Left lung (tissue), 10 donors: ENCODE results near the gene TRAF6. TPM values are rescaled to one million over a fixed set of nuclear protein-coding genes. Genes with fewer than 3 reads are reported as not detected.

ENCODE experiments used
- ATAC-seq: fragments of 200-7000 bp; cut with Tn5 transposase; one replicate; pipeline ENCODE4 v1.9.1; 2020; ENCODE audit warnings: moderate library complexity
- DNase-seq, 4 donors: peaks; one replicate each; pipeline ENCODE4 v3.0.0-alpha.2; 2013 to 2020
- H3K27ac ChIP-seq, 2 donors: fragments of 200-600 bp; sonication (generic) in 1 of 2; one replicate each; pipeline versions ENCODE4 v1.5.0 to v1.8.0; 2020 to 2021
- H3K27me3 ChIP-seq, 2 donors: fragments of 200-600 bp; sonication (generic) in 1 of 2; one replicate each; pipeline versions ENCODE4 v1.5.0 to v1.8.0; 2020 to 2021
- H3K36me3 ChIP-seq, 2 donors: fragments of 200-600 bp; sonication (generic) in 1 of 2; one replicate each; pipeline versions ENCODE4 v1.5.0 to v1.8.0; 2020 to 2021
- H3K4me1 ChIP-seq, 2 donors: fragments of 200-600 bp; one replicate each; pipeline ENCODE4 v1.8.0; 2021
- H3K4me3 ChIP-seq, 2 donors: fragments of 200-600 bp; sonication (generic) in 1 of 2; one replicate each; pipeline versions ENCODE4 v1.5.0 to v1.8.0; 2020 to 2021; ENCODE audit warnings: mild to moderate bottlenecking in 1 of 2
- H3K9me3 ChIP-seq, 2 donors: fragments of 200-600 bp; sonication (generic) in 1 of 2; one replicate each; pipeline versions ENCODE4 v1.5.0 to v1.8.0; 2020 to 2021
- intact Hi-C, 2 donors: fragments of 100-400 bp; cut with DNase I; formaldehyde crosslinking; loops; one replicate each; pipeline versions ENCODE4 v1.11.2 to v1.14.2; 2022
- polyA plus RNA-seq, 6 donors: library from polyadenylated mRNA; unstranded; fragments of 120-200 nt; gene quantifications; one replicate each; pipeline ENCODE4 v1.2.1, GENCODE V29; 2013; ENCODE audit not compliant: insufficient read length in 6 of 6
- total RNA-seq, 2 donors: library from RNA; stranded (reverse); fragmentation: NEBNext Ultra II Directional; extraction: Animal tissue kit (Norgen Biotek cat#: 25700); gene quantifications; one replicate each; pipeline ENCODE4 v1.2.1, GENCODE V29; 2021
- TF ChIP-seq, protein P1 (sequence below), 2 donors: fragments of 200-600 bp; sonication (generic) in 1 of 2; IDR thresholded peaks; one replicate each; pipeline versions ENCODE4 v1.5.0 to v1.8.0; 2021; ENCODE audit warnings: antibody characterized with exemption in 2 of 2
- donor health status: DM: no; HTN: yes; CAD: no.
- donor health status: DM: no; HTN: no; CAD: no.

Gene TRAF6
- total and polyA plus RNA-seq, 8 donors = 11.3 to 17.0 (median 14.0) TPM

DNA sequence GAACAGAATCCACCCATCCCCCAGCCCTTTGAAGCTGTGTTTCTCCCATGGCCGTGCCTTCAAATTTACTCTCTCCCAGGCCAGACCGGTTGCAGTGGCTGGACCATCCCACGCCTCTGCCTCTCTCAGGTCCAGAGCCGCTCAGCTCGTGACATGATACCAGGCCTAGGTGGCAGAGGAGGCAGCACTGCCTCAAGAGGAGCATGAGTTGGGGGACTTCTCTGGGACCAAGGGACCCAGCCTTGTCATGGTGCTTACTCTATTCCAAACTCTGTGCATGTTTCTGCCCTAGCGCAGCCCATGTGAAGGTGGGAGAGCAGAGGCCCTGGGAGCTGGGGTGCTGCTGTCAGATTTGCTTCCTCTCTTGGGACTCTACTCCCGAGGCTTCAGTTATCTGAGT lies 51.0 kb downstream of the TRAF6 start:
- H3K4me3 ChIP-seq = no peak overlapping the region
- ATAC-seq = no peak
- H3K9me3 ChIP-seq = no peaks in the 10 kb centered on the region
- intact Hi-C loops = no loop called here
- H3K27me3 ChIP-seq = no peaks in the 10 kb centered on the region
- peaks cover 10 to 11% of the 10 kb centered on the region in 2 donors for H3K4me1 ChIP-seq
- H3K36me3 ChIP-seq = peaks cover 0 to 5% of the 10 kb centered on the region in 2 donors
- TF ChIP-seq, protein P1, sequence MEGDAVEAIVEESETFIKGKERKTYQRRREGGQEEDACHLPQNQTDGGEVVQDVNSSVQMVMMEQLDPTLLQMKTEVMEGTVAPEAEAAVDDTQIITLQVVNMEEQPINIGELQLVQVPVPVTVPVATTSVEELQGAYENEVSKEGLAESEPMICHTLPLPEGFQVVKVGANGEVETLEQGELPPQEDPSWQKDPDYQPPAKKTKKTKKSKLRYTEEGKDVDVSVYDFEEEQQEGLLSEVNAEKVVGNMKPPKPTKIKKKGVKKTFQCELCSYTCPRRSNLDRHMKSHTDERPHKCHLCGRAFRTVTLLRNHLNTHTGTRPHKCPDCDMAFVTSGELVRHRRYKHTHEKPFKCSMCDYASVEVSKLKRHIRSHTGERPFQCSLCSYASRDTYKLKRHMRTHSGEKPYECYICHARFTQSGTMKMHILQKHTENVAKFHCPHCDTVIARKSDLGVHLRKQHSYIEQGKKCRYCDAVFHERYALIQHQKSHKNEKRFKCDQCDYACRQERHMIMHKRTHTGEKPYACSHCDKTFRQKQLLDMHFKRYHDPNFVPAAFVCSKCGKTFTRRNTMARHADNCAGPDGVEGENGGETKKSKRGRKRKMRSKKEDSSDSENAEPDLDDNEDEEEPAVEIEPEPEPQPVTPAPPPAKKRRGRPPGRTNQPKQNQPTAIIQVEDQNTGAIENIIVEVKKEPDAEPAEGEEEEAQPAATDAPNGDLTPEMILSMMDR (IDR thresholded peaks at IDR 0.05) = no peak
- no peak overlapping the region for H3K27ac ChIP-seq
- DNase-seq = no peak

DNA sequence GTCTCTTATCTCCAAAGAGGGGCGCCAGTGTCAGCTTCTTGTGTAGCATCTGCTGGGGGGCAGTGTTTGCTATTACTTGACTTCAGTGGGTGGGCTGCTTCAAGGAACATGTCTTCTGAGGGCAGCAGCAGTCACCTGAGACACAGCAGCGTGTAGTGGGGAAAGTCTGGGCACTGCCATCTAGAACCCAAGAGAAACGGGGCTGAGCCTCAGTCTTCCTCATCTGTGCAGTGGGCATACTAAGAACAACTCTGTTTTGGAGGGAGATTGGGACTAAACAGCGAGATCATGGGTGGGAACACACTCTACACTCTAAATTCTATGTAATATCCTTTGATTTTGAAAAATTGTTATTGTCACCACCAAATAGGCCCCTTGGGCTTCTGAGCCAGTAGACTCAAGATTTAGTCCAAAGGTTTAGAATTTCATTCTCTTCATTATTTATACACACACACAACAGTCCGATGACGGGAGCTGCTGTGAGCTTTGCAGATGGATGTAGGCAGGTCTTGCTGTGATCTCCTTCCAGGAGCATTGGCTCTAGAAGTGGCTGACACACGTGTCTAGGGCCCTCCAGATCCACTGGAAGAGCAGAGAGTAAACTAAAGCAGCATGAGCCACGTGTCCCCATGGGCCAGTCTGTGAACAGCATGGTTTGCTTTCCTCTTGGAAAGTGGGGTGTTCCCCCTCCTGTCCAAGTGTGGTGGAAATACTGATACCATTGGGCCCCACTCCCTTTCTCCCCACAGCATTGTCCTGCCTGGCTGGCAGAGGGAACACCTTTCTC lies 51.8 kb downstream of the TRAF6 start:
- peaks cover 11 to 17% of the 10 kb centered on the region in 2 donors for H3K4me1 ChIP-seq
- TF ChIP-seq, protein P1 (IDR thresholded peaks at IDR 0.05) = no peak
- no peaks in the 10 kb centered on the region for H3K9me3 ChIP-seq
- H3K4me3 ChIP-seq = no peak overlapping the region
- no peak overlapping the region for H3K27ac ChIP-seq
- DNase-seq (peak in 2 of 4 donors; percentile 59 to 75), ATAC-seq (peak; percentile 85)
- no peaks in the 10 kb centered on the region for H3K27me3 ChIP-seq
- H3K36me3 ChIP-seq = peaks cover 0 to 5% of the 10 kb centered on the region in 2 donors
- intact Hi-C loops = no loop called here

DNA sequence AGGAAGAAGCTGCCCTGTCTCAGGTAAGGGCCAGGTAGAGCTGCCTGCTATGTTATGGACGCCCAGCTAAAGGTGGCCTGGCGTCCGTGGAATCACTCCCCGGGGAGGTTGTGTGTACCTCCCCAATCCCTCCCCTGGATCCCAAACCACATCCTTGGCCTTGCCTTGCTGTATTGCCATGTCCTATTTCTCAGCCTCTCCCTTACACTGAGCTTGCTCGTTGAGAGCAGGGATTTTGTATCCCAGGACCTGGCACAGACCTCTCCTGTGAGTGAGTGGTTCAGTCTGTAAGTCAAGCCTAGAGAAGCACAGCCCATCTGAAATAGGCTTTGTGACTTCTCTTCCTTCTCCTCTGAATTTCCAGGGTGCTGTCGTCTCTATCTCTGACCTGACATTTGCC lies 53.9 kb downstream of the TRAF6 start:
- intact Hi-C loops = no loop called here
- peaks cover 11 to 35% of the 10 kb centered on the region in 2 donors for H3K4me1 ChIP-seq
- DNase-seq (no peak), ATAC-seq (peak; percentile 11)
- H3K9me3 ChIP-seq = no peaks in the 10 kb centered on the region
- TF ChIP-seq, protein P1 (IDR thresholded peaks at IDR 0.05) = no peak
- peak overlapping the region; percentile 63 to 85 for H3K27ac ChIP-seq
- peaks cover 0 to 5% of the 10 kb centered on the region in 2 donors for H3K36me3 ChIP-seq
- no peaks in the 10 kb centered on the region for H3K27me3 ChIP-seq
- no peak overlapping the region for H3K4me3 ChIP-seq

DNA sequence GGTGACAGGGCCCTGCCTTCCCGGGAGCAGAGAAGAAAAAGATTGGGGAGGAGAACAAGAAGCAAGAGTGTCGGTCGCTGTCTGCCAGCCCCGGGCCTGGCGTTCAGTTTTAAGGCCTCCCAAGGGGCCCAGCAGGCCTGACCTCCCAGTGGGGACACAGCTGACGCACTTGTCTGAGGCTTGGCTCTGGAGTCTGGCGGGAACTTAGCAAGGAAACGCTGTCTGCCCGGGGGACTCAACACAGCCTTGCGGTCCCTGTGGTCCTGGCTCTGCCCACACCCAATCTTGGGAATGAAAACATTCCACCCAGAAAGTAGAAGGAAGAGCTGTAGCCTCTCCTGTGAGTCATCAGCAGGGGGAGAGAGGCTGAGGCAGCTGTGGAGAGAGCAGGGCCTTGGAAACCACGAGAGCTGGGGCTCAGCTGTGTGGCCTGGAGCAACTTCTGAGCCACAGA lies 54.4 kb downstream of the TRAF6 start:
- H3K4me3 ChIP-seq = no peak overlapping the region
- no peaks in the 10 kb centered on the region for H3K9me3 ChIP-seq
- DNase-seq (peak in 3 of 4 donors; percentile 63 to 77 (median 72)), ATAC-seq (peak; percentile 72)
- intact Hi-C loops = no loop called here
- H3K27me3 ChIP-seq = no peaks in the 10 kb centered on the region
- H3K36me3 ChIP-seq = peaks cover 0 to 8% of the 10 kb centered on the region in 2 donors
- peak overlapping the region; percentile 63 to 85 for H3K27ac ChIP-seq
- H3K4me1 ChIP-seq = peaks cover 12 to 39% of the 10 kb centered on the region in 2 donors
- TF ChIP-seq, protein P1 (IDR thresholded peaks at IDR 0.05) = no peak

DNA sequence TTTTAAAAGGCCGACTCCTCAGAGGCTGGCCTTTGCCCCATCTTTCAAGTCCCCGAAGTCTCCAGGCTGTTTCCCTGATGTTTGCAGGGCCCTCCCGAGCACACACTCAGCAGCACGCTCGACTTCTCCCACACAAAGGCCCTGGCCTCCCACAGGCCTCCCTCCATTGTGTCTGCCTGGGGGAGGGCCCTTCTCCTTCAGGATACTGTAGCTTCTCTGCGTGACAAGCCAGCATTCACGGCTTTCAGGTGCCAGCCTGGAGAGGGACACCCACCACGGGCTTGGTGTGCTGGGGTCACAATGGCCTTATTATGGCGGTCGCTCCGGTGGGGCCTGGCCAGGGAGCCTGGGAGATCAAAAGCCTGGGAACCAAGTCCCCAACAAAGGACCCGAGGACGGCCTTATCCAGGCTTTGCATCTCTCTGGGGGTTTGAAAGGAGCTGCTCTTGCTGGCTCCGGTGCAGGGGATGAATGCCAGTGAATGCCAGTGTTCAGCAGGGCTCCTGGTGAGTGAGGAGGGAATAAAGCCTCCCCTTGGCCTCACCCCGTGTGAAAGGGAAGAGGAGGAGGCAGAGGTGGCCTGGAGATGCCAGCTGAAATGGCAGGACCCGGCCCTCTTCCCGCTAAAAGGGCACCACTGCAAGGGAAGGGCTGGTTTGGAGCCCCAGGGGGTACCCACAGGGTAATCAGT lies 55.0 kb downstream of the TRAF6 start:
- peak in 1 of 4 donors; percentile 67 for DNase-seq
- Histone ChIP-seq H3K36me3 (peaks cover 0 to 8% of the 10 kb centered on the region in 2 donors), H3K4me1 (peaks cover 16 to 45% of the 10 kb centered on the region in 2 donors)

More for the DNA sequence above, 55.0 kb downstream of the TRAF6 start:
- TF ChIP-seq, protein P1 (IDR thresholded peaks at IDR 0.05) = no peak
- no peak overlapping the region for H3K4me3 ChIP-seq
- peak overlapping the region; percentile 63 to 85 for H3K27ac ChIP-seq
- no peaks in the 10 kb centered on the region for H3K9me3 ChIP-seq
- H3K27me3 ChIP-seq = no peaks in the 10 kb centered on the region
- ATAC-seq = no peak
- intact Hi-C loops = no loop called here
